A549 (cell line): ENCODE results near the gene CILP. TPM values are rescaled to one million over a fixed set of nuclear protein-coding genes. Genes with fewer than 3 reads are reported as not detected.
A peak's percentile ranks its signal among the peaks of the same experiment; 100 is the strongest.

Experiments
- ATAC-seq, 2 experiments: fragments of 200-7000 bp in 1 of 2; fragments of >200 bp in 1 of 2; cut with Nextera tagmentation in 1 of 2; cut with Tn5 transposase in 1 of 2; 3 replicates each; pipeline versions ENCODE4 v1.8.0 to v1.9.1; 2018 to 2020; ENCODE audit warnings: mild to moderate bottlenecking in 1 of 2, moderate library complexity in 1 of 2
- CTCF ChIA-PET: fragments of 300-600 bp; sonication (Branson Sonifier 250); formaldehyde crosslinking; extraction: SDS; loops from one replicate; lab custom pipeline; 2021; ENCODE audit warnings: antibody characterized with exemption, inconsistent platforms; lab: Yijun Ruan, JAX
- POLR2A ChIA-PET: fragments of 350-600 bp; formaldehyde crosslinking; extraction: SDS; loops from one replicate; lab custom pipeline; 2021; ENCODE audit warnings: antibody characterized with exemption, inconsistent platforms; lab: Yijun Ruan, JAX
- DNase-seq, 2 experiments: peaks; one replicate each; pipeline versions ENCODE4 v3.0.0 to v3.0.0-alpha.2; 2011 to 2016; ENCODE audit warnings: low read depth in 1 of 2, low spot score in 1 of 2
- FAIRE-seq: peaks from 2 replicates; lab custom pipeline; 2011; peaks lifted over from hg19 to GRCh38; lab: Jason Lieb, UNC
- H3K27ac ChIP-seq, 2 experiments: fragments of >200 bp; sonication (Bioruptor Twin); formaldehyde crosslinking; 3 replicates each; pipeline ENCODE4 v1.5.1; 2016 to 2017
- H3K4me1 ChIP-seq: fragments of >200 bp; sonication (Bioruptor Twin); formaldehyde crosslinking; 3 replicates; pipeline ENCODE4 v1.6.1; 2016
- H3K4me2 ChIP-seq: fragments of >200 bp; sonication (Bioruptor Twin); formaldehyde crosslinking; 3 replicates; pipeline ENCODE4 v1.6.1; 2016
- H3K4me3 ChIP-seq: fragments of >200 bp; sonication (Bioruptor Twin); formaldehyde crosslinking; 3 replicates; pipeline ENCODE4 v1.5.1; 2016
- H3K9me3 ChIP-seq: fragments of >200 bp; sonication (Bioruptor Twin); formaldehyde crosslinking; 3 replicates; pipeline ENCODE4 v1.6.1; 2016
- CBX2 ChIP-seq: fragments of 200-600 bp; sonication (generic); IDR thresholded peaks from 2 replicates; pipeline ENCODE4 v1.6.1; 2016; ENCODE audit warnings: low read depth, mild to moderate bottlenecking, borderline replicate concordance
- CBX8 ChIP-seq: fragments of 200-600 bp; sonication (generic); IDR thresholded peaks from 2 replicates; pipeline ENCODE4 v1.6.1; 2016
- CEBPB ChIP-seq, 2 experiments: fragments of >200 bp in 1 of 2; sonication (Bioruptor Twin) in 1 of 2; formaldehyde crosslinking in 1 of 2; IDR thresholded peaks; 2 replicates each; pipeline ENCODE4 v1.6.1; 2012 to 2016
- CHD2 ChIP-seq: fragments of 150-350 bp; IDR thresholded peaks from 2 replicates; pipeline ENCODE4 v1.6.1; 2014; ENCODE audit warnings: low read length; ENCODE audit not compliant: partially characterized antibody
- EHF ChIP-seq: fragments of 250-450 bp; sonication (Bioruptor Pico); IDR thresholded peaks from 2 replicates; pipeline ENCODE4 v1.5.0; 2020; ENCODE audit warnings: mild to moderate bottlenecking
- EHMT2 ChIP-seq: fragments of 200-600 bp; sonication (generic); IDR thresholded peaks from 2 replicates; pipeline ENCODE4 v1.6.1; 2016; ENCODE audit warnings: antibody characterized with exemption, low read depth, mild to moderate bottlenecking, moderate library complexity
- ESRRA ChIP-seq: fragments of 150-350 bp; IDR thresholded peaks from 2 replicates; pipeline ENCODE4 v1.6.1; 2014; ENCODE audit warnings: mild to moderate bottlenecking, low read length, borderline replicate concordance
- FOSL2 ChIP-seq, 2 experiments: fragments of 450-650 bp in 1 of 2; fragments of >200 bp in 1 of 2; sonication (Bioruptor Twin) in 1 of 2; formaldehyde crosslinking; IDR thresholded peaks; 2 replicates each; pipeline versions ENCODE4 v1.5.0 to v1.6.1; 2016 to 2020; ENCODE audit warnings: mild to moderate bottlenecking in 1 of 2, moderate library complexity in 1 of 2
- FOXS1 ChIP-seq: fragments of 250-450 bp; sonication (Bioruptor Pico); IDR thresholded peaks from 2 replicates; pipeline ENCODE4 v1.5.0; 2020; ENCODE audit warnings: mild to moderate bottlenecking, moderate library complexity
- GATA3 ChIP-seq: IDR thresholded peaks from 2 replicates; pipeline ENCODE4 v1.6.1; 2012; ENCODE audit warnings: borderline replicate concordance
- HDAC2 ChIP-seq: fragments of 200-600 bp; sonication (generic); IDR thresholded peaks from 2 replicates; pipeline ENCODE4 v1.6.1; 2016
- HEYL ChIP-seq: fragments of 250-450 bp; sonication (Bioruptor Pico); IDR thresholded peaks from 2 replicates; pipeline ENCODE4 v1.8.0; 2021; ENCODE audit warnings: mild to moderate bottlenecking, moderate library complexity
- NFE2L2 ChIP-seq: fragments of 150-350 bp; conservative IDR thresholded peaks from 2 replicates; pipeline ENCODE4 v1.6.1; 2014; ENCODE audit warnings: low read length
- POLR2A ChIP-seq: IDR thresholded peaks from 2 replicates; pipeline ENCODE4 v1.6.1; 2012; ENCODE audit warnings: mild to moderate bottlenecking, low read length
- POLR2AphosphoS2 ChIP-seq: conservative IDR thresholded peaks from 2 replicates; pipeline ENCODE4 v1.6.1; 2012; ENCODE audit warnings: low read length, improper control_type of control experiment, inconsistent platforms
- RAD21 ChIP-seq, 2 experiments: fragments of >200 bp in 1 of 2; sonication (Bioruptor Twin) in 1 of 2; formaldehyde crosslinking in 1 of 2; IDR thresholded peaks in 1 of 2; conservative IDR thresholded peaks in 1 of 2; 2 replicates in 1 of 2; 3 replicates in 1 of 2; pipeline ENCODE4 v1.6.1; 2012 to 2018; ENCODE audit warnings: inconsistent platforms in 1 of 2
- SMC3 ChIP-seq: fragments of >200 bp; sonication (Bioruptor Twin); formaldehyde crosslinking; IDR thresholded peaks from 3 replicates; pipeline ENCODE4 v1.6.1; 2018; ENCODE audit warnings: inconsistent platforms
- SREBF2 ChIP-seq: fragments of 450-650 bp; IDR thresholded peaks from 2 replicates; pipeline ENCODE4 v1.6.1; 2014; ENCODE audit warnings: mild to moderate bottlenecking, moderate library complexity
- TFCP2L1 ChIP-seq: fragments of 250-450 bp; sonication (Bioruptor Pico); IDR thresholded peaks from 2 replicates; pipeline ENCODE4 v1.5.0; 2021; ENCODE audit warnings: mild to moderate bottlenecking
- ZC3H11A ChIP-seq: fragments of 450-650 bp; IDR thresholded peaks from 2 replicates; pipeline ENCODE4 v1.6.1; 2014; ENCODE audit warnings: antibody characterized with exemption, mild to moderate bottlenecking
- ZFP36 ChIP-seq: fragments of 450-650 bp; IDR thresholded peaks from 2 replicates; pipeline ENCODE4 v1.6.1; 2014; ENCODE audit warnings: borderline replicate concordance; ENCODE audit not compliant: partially characterized antibody
- WGBS: methylation state at CpG from one replicate; pipeline ENCODE4 v1.1.6; 2017; ENCODE audit errors: missing lambda C conversion rate; 5-methylcytosine and 5-hydroxymethylcytosine counted together
- polyA plus RNA-seq, 4 experiments: library from polyadenylated mRNA; depleted of rRNA in 3 of 4; stranded (reverse); fragments of >200 nt; fragmentation: RNase III in 1 of 4; extraction: RNeasy Plus Mini Kit Qiagen cat#74134 plus additional on column Dnase treatment in 1 of 4; gene quantifications; 2 replicates in 3 of 4; 3 replicates in 1 of 4; pipeline ENCODE4 v1.2.3, GENCODE V29; 2011 to 2017
- TF ChIP-seq, protein P1 (sequence below): fragments of 450-650 bp; IDR thresholded peaks from 2 replicates; pipeline ENCODE4 v1.6.1; 2014; ENCODE audit warnings: antibody characterized with exemption
- TF ChIP-seq, protein P2 (sequence below): fragments of >200 bp; sonication (Bioruptor Twin); formaldehyde crosslinking; IDR thresholded peaks from 2 replicates; pipeline ENCODE4 v1.6.1; 2016
- TF ChIP-seq, protein P3 (sequence below): fragments of >200 bp; sonication (Bioruptor Twin); formaldehyde crosslinking; IDR thresholded peaks from 3 replicates; pipeline ENCODE4 v1.6.1; 2016
- TF ChIP-seq, protein P4 (sequence below): IDR thresholded peaks from 2 replicates; pipeline ENCODE4 v1.6.1; 2012; ENCODE audit warnings: low read depth, borderline replicate concordance
- TF ChIP-seq, protein P5 (sequence below): fragments of >200 bp; sonication (Bioruptor Twin); formaldehyde crosslinking; IDR thresholded peaks from 3 replicates; pipeline ENCODE4 v1.5.1; 2016

The CILP gene
- polyA plus RNA-seq, 2 of the 4 experiments (the other 2 are of a cell fraction), result 0.09 to 0.14 TPM

DNA sequence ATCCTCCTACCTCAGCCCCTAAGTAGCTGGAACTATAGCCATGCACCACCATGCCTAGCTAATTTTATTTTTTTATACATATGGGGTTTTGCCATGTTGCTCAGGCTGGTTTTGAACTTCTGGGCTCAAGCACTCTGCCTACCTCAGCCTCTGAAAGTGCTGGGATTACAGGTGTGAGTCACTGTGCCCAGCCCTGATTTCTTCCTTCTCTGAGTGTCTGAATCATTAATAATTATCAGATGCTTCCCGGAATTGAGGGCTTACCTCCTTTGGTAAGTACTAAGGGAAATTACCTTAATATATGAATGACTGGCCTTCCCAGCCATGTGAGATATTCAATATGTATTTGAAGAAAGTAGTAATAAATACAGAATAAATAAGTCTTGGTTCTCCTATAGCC is 33.4 kb downstream of the CILP start:
- FAIRE-seq (peak; percentile 82), DNase-seq (peak in 1 of 2 experiments; percentile 47), ATAC-seq (peak in 1 of 2 experiments; percentile 46; a peak in 2 of 6 replicates)
- H3K4me3 ChIP-seq, result no peak overlapping the region
- no peaks in the 10 kb centered on the region for H3K9me3 ChIP-seq
- no peak for TF ChIP-seq CBX8
- no peak for TF ChIP-seq POLR2AphosphoS2
- TF ChIP-seq FOSL2 (IDR thresholded peaks at IDR 0.05), result peak; percentile 16; the same call in 1 of the 2 replicates
- peak; percentile 38; the same call in 1 of the 2 replicates for TF ChIP-seq FOSL2 (CRISPR knock-in tag; IDR thresholded peaks at IDR 0.05)
- no peak for TF ChIP-seq TFCP2L1 (CRISPR knock-in tag)
- peaks cover 54% of the 10 kb centered on the region for H3K4me1 ChIP-seq
- H3K4me2 ChIP-seq, result peak overlapping the region; percentile 17; the same call in 1 of the 3 replicates
- WGBS, result 3% methylated on average over 1 of the region's 1 CpG
- ChIA-PET CTCF (interaction anchor here (0.7 to 1.0 kb wide), 3 partner anchors 92 to 368 kb away, joined by 3 to 4 read pairs (median 3); no protein-coding TSS in a partner anchor), POLR2A (interaction anchor here (1.1 kb wide), 1 partner anchor 7 kb away, joined by 3 read pairs; the partner anchor contains the start of gene CLPX)
- no peak overlapping the region for H3K27ac ChIP-seq

DNA sequence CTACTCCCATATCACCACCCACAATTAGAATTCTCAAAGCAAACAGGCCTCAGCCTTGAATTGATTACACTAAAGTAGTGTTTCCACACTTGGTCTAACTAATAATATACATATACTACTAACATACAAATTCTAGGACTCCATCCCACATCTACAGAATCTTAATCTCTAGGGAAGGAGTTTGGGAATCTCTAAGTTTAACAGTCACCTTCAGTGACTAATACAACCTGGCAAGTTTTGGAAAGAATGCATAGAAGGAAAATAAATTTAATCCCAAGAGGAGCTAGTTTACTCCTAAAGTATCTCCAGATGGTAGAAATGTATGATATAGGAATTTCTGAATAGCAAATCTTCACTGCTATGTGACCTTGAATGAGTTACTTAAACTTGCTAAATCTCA is 35.2 kb downstream of the CILP start:
- TF ChIP-seq, protein P1, sequence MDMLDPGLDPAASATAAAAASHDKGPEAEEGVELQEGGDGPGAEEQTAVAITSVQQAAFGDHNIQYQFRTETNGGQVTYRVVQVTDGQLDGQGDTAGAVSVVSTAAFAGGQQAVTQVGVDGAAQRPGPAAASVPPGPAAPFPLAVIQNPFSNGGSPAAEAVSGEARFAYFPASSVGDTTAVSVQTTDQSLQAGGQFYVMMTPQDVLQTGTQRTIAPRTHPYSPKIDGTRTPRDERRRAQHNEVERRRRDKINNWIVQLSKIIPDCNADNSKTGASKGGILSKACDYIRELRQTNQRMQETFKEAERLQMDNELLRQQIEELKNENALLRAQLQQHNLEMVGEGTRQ, result no peak
- TF ChIP-seq CBX2 (no peak), FOXS1 (CRISPR knock-in tag) (no peak), RAD21 (conservative IDR thresholded peaks at IDR 0.05 in 1 of 2, IDR thresholded peaks at IDR 0.05 in 1 of 2) (no peak), HEYL (no peak), POLR2AphosphoS2 (no peak), HDAC2 (no peak), POLR2A (no peak), ZC3H11A (no peak), EHF (CRISPR knock-in tag) (no peak), GATA3 (no peak), CHD2 (no peak), EHMT2 (no peak), SMC3 (no peak), NFE2L2 (no peak)
- TF ChIP-seq, protein P2, sequence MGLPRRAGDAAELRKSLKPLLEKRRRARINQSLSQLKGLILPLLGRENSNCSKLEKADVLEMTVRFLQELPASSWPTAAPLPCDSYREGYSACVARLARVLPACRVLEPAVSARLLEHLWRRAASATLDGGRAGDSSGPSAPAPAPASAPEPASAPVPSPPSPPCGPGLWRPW, result no peak
- TF ChIP-seq, protein P3, sequence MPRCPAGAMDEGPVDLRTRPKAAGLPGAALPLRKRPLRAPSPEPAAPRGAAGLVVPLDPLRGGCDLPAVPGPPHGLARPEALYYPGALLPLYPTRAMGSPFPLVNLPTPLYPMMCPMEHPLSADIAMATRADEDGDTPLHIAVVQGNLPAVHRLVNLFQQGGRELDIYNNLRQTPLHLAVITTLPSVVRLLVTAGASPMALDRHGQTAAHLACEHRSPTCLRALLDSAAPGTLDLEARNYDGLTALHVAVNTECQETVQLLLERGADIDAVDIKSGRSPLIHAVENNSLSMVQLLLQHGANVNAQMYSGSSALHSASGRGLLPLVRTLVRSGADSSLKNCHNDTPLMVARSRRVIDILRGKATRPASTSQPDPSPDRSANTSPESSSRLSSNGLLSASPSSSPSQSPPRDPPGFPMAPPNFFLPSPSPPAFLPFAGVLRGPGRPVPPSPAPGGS, result no peak
- TF ChIP-seq, protein P4, sequence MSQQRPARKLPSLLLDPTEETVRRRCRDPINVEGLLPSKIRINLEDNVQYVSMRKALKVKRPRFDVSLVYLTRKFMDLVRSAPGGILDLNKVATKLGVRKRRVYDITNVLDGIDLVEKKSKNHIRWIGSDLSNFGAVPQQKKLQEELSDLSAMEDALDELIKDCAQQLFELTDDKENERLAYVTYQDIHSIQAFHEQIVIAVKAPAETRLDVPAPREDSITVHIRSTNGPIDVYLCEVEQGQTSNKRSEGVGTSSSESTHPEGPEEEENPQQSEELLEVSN, result no peak
- Histone ChIP-seq H3K4me3 (no peak overlapping the region), H3K9me3 (no peaks in the 10 kb centered on the region), H3K4me2 (no peak overlapping the region), H3K4me1 (peaks cover 59% of the 10 kb centered on the region), H3K27ac (no peak overlapping the region)
- DNase-seq, result no peak
- CTCF ChIA-PET, result no interaction called here
- FAIRE-seq, result no peak
- no peak for ATAC-seq
- POLR2A ChIA-PET, result no interaction called here

DNA sequence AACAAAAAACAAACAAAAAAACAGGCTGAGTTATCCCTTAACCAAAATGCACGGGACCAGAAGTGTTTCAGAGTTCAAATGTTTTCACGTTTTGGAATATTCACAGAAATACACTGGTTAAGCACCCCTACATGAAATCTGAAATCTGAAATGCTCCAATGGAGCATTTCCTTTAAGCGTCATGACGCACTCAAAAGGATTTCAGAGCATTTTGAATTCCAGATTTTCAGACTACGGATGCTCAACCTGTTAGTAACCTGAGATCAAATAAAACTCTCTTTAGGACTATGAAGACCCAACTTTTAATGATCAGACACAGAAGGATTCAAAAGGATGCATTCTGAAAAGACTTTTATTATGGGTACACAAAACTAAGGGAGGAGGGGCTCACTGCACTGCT is 35.8 kb downstream of the CILP start:
- no peak for DNase-seq
- Histone ChIP-seq H3K27ac (peak overlapping the region in 1 of 2 experiments; percentile 9; a peak in 1 of 6 replicates), H3K4me3 (no peak overlapping the region), H3K4me1 (peaks cover 59% of the 10 kb centered on the region), H3K9me3 (no peaks in the 10 kb centered on the region), H3K4me2 (0 out of 3 replicates have a peak overlapping the region, but pooled peaks have one; percentile 4)
- no peak for ATAC-seq
- WGBS, result 71% methylated on average over 5 of the region's 5 CpGs
- ChIA-PET POLR2A (no interaction called here), CTCF (interaction anchor here (1.7 kb wide), 1 partner anchor 110 kb away, joined by 4 read pairs; the partner anchor contains the start of gene PARP16)
- peak; percentile 84 for FAIRE-seq
- TF ChIP-seq SREBF2 (no peak), TFCP2L1 (CRISPR knock-in tag) (no peak), CEBPB (IDR thresholded peaks at IDR 0.05) (no peak), ESRRA (no peak), ZFP36 (no peak), GATA3 (no peak), NFE2L2 (no peak)
- TF ChIP-seq, protein P5, sequence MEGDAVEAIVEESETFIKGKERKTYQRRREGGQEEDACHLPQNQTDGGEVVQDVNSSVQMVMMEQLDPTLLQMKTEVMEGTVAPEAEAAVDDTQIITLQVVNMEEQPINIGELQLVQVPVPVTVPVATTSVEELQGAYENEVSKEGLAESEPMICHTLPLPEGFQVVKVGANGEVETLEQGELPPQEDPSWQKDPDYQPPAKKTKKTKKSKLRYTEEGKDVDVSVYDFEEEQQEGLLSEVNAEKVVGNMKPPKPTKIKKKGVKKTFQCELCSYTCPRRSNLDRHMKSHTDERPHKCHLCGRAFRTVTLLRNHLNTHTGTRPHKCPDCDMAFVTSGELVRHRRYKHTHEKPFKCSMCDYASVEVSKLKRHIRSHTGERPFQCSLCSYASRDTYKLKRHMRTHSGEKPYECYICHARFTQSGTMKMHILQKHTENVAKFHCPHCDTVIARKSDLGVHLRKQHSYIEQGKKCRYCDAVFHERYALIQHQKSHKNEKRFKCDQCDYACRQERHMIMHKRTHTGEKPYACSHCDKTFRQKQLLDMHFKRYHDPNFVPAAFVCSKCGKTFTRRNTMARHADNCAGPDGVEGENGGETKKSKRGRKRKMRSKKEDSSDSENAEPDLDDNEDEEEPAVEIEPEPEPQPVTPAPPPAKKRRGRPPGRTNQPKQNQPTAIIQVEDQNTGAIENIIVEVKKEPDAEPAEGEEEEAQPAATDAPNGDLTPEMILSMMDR, result no peak
